Cerebellar nuclear complex (tissue), 1 donor: ENCODE measurements around the gene SGCB.
"Not testable (repeated sequence)": the region's sequence is repeated elsewhere in the genome, so short reads cannot be mapped to it uniquely, and the experiment has no call there.

ENCODE experiments used
- DNase-seq, 2 experiments: peaks; one replicate each; lab custom pipeline; 2025; lab: John Stamatoyannopoulos, UW

Gene SGCB, protein sequence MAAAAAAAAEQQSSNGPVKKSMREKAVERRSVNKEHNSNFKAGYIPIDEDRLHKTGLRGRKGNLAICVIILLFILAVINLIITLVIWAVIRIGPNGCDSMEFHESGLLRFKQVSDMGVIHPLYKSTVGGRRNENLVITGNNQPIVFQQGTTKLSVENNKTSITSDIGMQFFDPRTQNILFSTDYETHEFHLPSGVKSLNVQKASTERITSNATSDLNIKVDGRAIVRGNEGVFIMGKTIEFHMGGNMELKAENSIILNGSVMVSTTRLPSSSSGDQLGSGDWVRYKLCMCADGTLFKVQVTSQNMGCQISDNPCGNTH

DNA sequence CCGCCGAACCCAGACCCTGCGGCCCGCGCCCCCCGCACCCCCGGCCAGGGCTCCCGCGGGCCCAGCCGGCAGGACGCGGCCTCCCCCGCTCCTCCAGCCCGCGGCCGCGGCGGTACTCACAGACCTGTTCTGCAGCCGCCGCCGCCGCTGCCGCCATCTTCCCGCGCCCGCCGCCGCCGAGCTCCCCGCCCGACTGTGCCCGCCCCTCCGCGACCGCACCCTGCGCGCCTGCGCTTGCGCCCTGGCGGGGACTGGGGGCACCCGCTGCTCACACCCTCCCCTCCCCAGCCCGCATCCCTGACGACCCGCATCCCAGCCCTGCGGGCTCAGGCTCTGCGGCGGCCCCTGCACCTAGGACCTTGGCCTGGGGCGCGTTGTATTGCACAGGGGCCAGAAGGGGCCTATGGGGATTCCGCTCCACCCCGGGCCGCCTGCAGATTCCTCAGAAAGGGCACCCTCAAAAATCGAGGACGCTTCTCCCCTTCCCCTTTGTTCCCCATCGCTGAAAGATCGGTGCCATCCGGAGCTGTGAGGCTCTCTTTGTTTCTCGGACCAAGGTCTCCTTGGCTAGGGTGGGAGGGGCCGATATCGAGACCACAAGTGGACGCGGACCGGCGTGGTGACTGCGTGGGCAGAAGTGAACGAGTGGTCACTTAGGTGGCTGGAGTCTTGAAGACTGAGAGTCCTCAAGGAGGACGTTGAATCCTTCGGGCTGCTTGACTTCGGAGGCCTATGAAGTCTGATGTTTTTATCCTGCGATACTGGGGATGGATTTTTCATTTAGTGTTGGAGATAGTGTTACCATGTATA is at the start of gene SGCB:
TSS of gene SGCB (minus strand) at position 197 of the 810 bp plus-strand sequence. CDS start at position 157, 40 bp downstream.
- DNase-seq, result peak in 1 of 2 experiments; percentile 26

DNA sequence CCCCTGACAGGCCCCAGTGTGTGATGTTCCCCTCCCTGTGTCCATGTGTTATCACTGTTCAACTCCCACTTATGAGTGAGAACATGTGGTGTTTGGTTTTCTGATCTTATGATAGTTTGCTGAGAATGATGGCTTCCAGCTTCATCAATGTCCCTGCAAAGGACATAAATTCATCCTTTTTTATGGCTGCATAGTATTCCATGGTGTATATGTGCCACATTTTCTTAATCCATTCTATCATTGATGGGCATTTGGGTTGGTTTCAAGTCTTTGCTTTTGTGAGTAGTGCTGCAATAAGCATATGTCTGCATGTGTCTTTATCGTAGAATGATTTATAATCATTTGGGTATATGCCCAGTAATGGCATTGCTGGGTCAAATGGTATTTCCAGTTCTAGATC is 48.3 kb upstream of the SGCB start:
- not testable (repeated sequence) for DNase-seq

DNA sequence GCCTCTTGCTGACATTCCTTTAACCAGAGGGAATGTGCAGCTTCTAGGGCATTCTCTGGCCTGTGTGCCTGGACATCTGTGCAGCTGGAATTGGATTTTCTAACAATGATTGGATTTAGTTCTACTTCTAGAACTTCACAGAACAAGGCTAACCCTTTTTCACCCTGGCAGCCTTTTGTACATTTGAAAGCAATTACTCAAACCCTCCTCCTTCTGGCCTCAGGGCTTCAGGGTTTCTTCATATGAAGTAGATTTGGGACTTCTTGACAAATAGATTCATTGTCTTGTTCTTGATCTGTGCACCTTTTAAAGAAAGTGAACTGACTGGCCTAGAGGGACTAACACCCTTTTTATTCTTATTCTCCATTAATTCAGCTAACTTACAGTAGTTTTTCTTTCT is 43.1 kb upstream of the SGCB start:
- DNase-seq, result no peak

DNA sequence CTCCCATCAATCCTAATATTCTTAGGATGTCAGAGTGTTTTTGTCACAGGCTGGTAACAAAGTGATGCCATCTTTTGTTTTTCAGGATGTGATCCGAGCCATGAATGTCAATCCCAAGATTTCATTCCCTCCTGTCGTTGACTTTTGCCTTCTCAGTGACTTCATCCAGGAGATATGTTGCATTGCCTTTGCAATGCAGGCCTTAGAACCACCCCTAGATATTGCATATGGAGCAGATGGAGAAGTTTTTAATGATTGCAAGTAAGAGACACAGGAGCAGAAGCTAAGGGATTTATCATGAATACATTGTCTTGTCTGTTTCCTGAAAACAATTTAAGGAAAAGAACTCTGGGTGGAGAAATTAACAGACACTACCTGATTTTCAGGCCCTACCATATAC is 41.6 kb upstream of the SGCB start:
- DNase-seq, result no peak

DNA sequence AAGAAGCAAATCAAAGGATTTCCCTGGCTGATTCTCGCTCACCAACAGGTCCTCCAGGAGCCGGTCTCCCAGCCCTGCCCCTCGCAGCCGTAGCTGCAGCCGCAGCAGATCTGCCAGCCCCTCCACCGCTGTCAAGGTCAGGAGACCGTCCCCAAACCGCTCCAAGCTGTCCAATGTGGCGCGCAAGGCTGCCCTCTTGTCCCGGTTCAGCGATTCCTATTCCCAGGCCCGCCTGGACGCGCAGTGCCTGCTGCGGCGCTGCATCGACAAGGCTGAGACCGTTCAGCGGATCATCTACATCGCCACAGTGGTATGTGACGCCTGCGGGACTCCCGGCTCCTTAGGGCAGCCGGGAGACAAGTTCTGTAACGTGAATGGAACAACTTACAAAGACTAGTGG is 38.6 kb upstream of the SGCB start:
- no peak for DNase-seq

DNA sequence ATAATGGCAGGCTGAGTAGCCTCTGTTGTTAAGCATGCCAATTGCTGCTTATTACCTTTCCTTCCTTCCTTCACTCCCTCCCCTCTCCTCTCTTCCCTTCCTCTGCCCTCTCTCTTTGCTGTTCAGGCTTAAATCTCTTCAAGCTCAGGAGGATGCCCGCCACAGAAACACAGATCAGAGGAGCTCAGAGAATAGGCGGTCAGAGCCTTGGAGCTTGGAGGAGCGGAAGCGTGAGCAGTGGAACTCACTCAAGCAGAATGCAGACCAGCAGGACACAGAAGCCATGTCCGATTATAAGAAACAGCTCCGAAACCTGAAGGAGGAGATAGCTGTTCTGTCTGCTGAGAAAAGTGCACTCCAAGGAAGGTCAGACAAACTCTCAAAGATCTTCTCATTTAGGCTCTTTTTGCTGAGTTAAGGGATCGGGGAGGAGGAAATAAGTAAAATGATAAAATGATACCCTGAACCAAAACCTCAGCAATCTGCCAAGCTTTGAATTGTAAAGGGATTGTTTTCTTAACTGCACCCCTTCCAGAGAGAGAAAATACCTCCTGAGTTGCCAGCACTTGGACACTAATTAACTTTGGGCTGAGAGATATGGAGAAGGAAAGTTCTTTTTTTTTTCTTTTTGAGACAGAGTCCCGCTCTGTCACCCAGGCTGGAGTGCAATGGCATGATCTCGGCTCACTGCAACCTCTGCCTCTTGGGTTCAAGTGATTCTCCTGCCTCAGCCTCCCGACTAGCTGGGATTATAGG is 33.9 kb upstream of the SGCB start:
- DNase-seq, result no peak

DNA sequence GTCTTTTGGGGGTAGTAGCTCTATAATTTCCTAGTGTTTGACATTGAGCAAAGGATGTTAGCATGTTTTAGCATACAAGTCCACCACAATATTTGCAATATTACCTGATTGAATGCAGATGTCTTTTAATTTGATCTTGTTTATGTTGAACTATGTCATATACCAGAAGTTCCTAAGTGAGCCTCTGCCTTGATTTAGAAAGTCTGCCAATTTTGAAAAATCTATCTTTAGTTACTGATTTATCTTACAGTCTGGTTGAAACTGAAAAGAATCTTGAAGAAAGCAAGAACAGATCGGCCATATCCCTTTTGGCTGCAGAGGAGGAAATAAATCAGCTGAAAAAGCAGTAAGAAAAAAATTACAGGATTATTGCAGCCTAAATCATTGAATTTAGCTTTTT is 31.5 kb upstream of the SGCB start:
- no peak for DNase-seq

DNA sequence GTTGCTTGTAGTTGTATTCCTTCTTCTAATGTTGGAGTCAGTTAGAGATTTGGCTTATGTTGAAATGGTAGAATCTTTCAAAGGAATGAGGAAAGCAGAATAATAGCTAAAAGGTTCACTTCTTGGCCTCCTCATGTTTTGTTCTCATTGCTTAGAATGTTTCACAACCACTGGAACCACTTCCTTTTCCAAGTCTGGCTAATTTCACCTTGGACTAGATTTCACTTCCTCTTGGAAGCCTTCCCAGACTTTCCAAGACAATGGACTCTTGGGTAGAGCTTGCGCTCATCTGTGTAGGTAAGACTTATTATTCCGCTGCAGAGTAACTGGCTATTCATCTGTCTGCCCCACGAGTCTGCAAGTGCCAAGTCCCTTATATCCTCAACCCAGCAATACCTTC is 21.3 kb upstream of the SGCB start:
- DNase-seq, result no peak

DNA sequence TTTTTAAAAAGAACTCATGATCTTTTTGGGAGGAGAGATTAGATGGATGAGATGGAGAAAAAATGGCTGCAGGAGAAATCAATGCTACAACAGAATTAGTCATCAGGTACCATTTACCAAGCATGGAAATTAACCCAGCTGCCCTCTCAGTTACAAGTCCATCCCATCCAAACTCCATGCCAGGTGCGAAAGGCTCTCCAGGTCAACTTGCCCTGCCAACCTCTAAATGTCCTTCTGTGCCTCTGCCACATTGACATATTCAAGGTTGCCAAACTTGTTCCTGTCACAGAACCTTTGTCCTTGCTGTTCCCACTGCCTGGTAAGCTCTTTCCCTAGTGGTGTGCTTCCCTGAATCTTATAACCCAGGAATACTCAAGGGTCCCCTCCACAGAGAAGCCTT is 20.2 kb upstream of the SGCB start:
- no peak for DNase-seq

DNA sequence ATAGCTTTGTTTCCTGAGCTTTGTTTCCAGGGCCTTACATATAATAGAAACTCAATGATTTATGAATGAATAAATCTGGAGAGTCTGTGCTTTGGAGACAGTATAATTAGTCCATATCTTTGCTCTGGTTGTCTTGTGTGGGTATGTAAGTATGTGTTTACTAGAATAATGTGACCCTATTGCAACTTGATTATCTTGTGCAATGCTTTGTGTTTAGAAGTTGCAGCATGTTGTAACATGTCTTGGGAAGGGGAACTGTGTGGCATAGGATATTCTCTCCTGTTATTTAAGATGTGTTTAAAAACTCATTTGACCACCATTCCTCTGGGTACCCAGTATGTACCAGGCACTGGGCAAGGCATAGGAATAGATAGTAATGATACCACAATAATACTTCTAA is 19.1 kb upstream of the SGCB start:
- no peak for DNase-seq

DNA sequence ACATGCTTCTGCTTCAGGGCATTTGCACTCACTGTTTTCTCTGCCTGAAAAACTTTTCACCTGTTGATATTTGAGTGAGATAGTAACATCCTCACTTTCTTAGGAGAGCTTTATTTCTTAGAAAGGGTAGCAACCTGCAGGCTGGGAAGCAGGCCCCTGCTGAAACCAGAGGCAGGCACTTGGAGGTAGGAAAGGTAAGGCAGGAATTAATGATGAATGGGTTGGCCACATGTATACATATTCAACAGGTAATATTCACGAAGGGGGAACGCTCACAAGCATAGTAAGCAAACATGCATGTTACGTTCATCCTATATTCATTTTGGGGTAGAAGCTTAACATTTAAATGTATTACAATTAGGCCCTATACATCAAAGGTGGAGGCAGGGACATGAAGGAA is 16.2 kb upstream of the SGCB start:
- no peak for DNase-seq

DNA sequence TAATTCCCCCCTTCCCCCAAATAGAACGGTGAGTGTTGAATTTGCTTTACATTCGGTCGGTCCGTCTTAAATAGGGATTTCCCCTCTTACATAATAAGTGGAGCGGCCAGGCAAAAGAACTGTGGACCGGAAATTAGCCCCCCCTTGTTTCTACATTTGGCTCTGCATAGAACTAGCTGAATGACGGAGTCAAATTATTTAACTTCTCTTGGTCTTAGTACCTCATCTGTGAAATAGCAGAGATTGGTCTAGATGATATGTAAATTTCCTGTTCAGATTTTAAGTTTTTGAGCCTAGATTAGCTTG is 14.3 kb upstream of the SGCB start:
- no peak for DNase-seq

DNA sequence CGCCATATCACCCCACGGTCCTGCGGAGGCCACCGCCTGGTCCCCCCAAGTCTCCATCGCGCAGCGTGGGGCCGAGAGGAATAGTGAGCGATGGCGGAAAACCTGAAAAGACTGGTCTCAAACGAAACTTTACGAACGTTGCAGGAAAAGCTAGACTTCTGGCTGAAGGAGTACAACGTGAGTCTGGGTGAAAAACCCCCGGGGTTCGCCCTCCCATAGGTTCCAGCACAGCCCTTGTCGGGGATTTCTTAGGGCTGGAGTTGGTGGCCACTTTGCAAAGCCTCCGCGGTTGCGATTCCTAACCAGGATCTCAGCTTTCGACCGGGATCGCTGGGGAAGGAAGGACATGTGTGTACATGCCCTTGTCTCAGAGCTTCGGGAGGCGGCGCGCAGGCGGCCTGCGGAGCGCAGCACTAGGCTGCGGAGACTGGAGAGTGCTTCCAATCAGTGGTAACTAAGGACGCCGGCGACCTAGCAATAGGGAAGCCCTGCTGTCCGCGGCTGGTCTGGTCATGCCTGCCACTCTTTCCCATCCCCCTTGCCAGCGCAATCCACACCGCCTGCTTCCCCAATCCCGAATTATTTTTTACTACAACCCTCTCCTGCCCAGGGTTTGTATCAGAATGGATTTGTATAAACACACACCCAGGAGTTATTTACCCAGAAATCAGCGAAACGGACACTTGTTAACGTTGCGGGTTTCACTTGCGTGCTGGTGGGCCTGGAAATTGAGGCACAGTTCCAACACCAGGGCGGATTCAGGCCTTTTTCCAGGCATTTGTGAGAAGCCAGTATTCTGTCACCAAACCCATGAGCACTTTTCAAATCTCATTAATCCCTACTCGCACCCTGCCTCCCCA is 13.7 kb upstream of the SGCB start:
- no peak for DNase-seq

DNA sequence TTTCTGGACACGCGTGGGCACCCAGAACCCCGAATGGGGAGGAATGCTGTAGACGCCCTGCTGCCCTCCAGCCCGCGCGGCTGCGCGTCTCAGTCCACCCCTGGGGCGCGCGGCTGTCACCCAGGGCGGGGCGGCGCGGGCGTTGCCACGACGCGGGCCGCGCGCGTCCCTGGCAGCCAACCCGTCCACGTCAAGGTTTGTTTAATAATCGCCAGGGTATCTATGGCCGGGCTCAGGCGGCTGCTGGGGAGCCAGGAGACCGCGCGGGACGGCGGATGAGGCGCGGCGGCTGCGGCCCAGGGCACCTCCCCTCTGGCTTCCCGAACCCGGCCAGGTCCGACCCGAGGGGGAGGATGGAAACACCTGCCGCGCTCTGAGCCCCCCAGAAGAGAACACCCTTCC is 13.1 kb upstream of the SGCB start, which contains the start of gene SPATA18:
TSS of gene SPATA18 (plus strand) at position 92 of the 402 bp plus-strand sequence. CDS start 401 bp downstream, outside the sequence.
- no peak for DNase-seq

DNA sequence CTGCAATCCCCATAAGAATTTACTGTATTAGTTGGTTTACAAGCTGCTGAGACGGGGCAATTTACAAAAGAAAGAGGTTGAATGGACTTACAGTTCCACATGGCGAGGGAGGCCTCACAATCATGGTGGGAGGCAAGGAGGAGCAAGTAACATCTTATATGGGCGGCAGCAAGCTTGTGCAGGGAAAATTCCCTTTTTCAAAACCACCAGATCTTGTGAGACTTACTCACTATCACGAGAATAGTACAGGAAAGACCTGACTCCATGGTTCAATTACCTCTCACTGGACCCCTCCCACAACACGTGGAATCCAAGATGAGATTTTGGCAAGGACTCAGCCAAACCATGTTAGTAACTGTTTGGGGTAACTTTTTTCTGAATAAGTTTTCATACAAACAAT is 11.2 kb upstream of the SGCB start:
- no peak for DNase-seq

DNA sequence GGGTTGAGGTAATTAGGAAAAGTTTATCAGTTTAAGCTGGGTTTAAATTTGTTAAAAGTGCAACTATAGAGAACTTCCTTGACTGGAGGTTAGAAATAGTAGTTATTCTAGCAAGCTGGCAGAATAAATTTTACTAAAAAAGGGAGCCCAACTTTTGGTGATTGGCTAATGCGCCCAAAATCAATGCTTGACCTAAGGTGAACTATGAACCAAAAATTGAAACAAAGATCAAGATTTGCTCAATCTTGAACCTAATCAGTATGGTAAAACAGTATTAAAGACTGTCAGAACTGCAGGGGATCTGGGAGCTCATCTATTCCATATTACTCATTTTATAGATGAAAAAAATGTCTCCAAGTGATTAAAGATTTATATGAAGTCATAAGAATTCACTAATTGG is 6.9 kb upstream of the SGCB start:
- DNase-seq, result no peak

DNA sequence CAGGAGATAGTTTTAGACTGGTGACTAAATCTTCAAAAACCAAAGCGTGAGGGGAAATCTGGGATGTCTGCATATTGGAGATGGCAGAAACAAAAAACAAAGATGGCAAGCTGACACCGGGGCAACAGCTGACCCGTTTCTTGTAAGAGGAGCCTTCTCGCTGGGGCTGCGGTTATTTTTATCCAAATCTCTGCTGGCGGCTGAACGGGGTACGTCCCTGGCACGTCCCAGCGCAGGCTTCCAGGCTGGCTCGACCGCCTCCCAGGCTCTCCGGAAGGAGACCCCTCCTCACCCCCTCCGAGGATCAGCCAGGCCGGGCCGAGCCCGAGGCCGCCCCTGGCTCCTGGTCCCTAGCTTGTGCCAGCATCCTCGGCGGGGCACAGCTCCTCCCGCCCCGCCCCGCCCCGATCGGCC is 403 bp downstream of the SGCB start:
- no peak for DNase-seq

DNA sequence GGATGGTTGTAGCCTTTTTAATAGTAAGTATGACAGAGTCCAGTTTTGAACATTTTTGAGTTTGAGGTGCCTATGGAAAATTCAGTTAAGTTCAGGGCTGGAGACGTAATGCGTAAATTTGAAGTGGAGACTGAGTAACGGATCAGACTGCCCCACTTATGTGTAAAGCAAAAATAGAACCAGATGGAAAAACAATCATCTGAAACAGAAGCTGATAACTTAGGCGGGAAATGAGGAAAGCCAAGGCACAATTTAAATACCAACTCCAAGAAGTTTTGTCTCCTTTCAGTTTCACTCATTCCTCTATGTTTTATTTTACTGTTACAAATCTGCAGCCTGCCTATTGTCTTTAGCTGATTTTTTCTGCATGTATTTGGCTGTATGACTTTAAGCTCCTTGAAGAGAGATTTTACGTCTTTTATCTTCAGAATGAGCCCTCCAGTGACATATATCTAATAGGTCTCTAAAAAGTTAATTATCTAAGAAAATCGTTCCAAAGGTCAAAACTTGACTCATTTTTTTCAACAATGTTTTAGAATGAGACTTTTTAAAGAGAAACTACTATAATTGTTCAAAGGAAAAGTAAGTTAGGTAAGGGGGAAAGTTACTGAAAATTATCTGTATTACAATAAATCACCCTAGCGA is 1.1 kb downstream of the SGCB start:
- no peak for DNase-seq

DNA sequence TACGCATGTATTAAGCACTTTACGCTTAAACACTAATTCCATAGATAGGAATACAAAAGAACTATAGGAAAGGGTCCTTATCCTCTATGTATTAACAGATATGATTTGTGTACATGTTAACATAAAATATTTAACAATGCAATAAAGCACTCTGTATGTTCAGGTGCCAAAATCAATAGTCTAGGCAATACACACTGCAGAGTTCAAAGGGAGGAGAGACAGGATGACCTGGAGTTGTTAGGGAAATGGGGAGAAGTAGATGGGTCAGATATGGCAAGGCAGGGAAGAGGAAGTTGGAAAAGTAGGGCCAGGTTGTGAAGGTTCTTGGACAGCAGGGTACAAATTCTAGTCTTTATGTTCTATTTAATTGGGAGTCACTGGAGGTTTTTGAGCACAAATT is 2.9 kb downstream of the SGCB start:
- no peak for DNase-seq

DNA sequence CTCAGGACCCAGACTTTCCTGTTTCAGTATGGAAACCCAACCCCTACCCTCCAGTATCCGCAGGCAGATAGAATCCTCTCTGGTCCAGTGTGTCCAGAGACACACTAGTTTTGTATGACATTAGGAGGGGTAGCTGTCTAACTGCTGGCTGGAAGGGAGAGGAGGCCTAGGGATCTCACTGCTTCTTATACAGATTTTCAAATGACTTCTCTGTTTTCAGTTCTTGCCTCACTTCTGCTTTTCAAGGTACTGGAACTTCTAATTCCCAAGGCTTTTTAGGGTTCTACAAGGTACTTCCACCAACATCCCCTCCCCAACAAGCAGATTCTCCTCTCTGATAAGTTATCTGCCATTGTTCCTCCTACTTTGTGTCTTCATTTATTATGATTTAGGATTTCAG is 6.1 kb downstream of the SGCB start:
- DNase-seq, result no peak

DNA sequence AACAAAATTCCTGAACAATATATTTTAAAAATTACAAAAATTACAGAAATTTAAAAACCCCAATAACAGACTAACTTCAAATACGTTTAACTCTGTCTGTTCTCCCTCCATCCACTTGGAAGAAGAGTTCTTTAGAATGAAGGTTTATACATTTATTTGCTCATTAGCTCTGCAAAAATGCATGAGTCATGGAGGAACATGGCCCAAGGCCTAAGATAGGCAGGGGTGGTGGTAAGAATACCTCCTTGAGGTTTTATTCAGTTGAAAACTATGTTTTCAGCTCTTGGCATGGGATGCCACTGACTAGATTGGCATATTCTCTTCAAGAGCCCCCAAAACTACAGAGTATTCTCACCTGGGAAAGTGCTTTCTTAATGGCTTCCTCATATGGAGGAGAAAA is 9.1 kb downstream of the SGCB start:
- DNase-seq, result no peak
